ENCODE results near the gene TNFSF8. TPM values are rescaled to one million over a fixed set of nuclear protein-coding genes. Genes with fewer than 3 reads are reported as not detected.

Gene TNFSF8
- total RNA-seq, 2 experiments from 2014 or later: 70.9 to 71.6 TPM

- H3K36me3 ChIP-seq (ENCODE audit: insufficient read depth, low read length): peaks cover 53% of the 10 kb centered on the region
- H3K4me3 ChIP-seq (ENCODE audit: low read length): no peak overlapping the region
- ATAC-seq (ENCODE audit: poor library complexity) (no peak), DNase-seq (peak in 4 of 14 experiments; percentile 34 to 66 (median 56))
- H3K9me3 ChIP-seq (ENCODE audit: control insufficient read depth in 1 of 2, insufficient read depth in 1 of 2, low read length in 2 of 2): no peaks in the 10 kb centered on the region
- Mint-ChIP-seq H3K36me3 (ENCODE audit: low read depth) (peaks cover 84% of the 10 kb centered on the region), H3K27ac (peak overlapping the region; percentile 85), H3K9me3 (no peaks in the 10 kb centered on the region), H3K27me3 (no peaks in the 10 kb centered on the region), H3K4me1 (ENCODE audit: low read depth) (peaks cover 55% of the 10 kb centered on the region), H3K4me3 (no peak overlapping the region)
- H3K27me3 ChIP-seq (ENCODE audit: control insufficient read depth in 1 of 2, insufficient read depth in 2 of 2, low read length in 2 of 2): no peaks in the 10 kb centered on the region
- intact Hi-C loops (cut with DNase I, micrococcal nuclease): loop anchor here (1.0 to 10.0 kb wide), 5 partner anchors 105 to 402 kb away; partner anchors contain the start of genes TEX48 (in 1 of the 2) and WHRN (in 1 of the 2)
- TF ChIP-seq CTCF (IDR thresholded peaks at IDR 0.05): peak; percentile 69
- peaks cover 84% of the 10 kb centered on the region for H3K4me1 ChIP-seq (ENCODE audit: insufficient read depth, low read length)
- CTCF ChIA-PET: interaction anchor here (0.7 to 2.9 kb wide), 13 partner anchors 9 to 245 kb away, joined by 3 to 10 read pairs (median 3); partner anchors contain the start of gene TEX48
- POLR2A ChIA-PET: interaction anchor here (0.6 to 2.7 kb wide), 12 partner anchors 8 to 458 kb away, joined by 3 to 15 read pairs (median 4); partner anchors contain the start of gene TNFSF8
- peak overlapping the region in 1 of 2 donors; percentile 7 for H3K27ac ChIP-seq (ENCODE audit: low read depth in 1 of 2, low read length in 2 of 2)
Observed at GRCh38 chr9:114906922-114907571, 23.3 kb downstream of the TNFSF8 start.

DNA sequence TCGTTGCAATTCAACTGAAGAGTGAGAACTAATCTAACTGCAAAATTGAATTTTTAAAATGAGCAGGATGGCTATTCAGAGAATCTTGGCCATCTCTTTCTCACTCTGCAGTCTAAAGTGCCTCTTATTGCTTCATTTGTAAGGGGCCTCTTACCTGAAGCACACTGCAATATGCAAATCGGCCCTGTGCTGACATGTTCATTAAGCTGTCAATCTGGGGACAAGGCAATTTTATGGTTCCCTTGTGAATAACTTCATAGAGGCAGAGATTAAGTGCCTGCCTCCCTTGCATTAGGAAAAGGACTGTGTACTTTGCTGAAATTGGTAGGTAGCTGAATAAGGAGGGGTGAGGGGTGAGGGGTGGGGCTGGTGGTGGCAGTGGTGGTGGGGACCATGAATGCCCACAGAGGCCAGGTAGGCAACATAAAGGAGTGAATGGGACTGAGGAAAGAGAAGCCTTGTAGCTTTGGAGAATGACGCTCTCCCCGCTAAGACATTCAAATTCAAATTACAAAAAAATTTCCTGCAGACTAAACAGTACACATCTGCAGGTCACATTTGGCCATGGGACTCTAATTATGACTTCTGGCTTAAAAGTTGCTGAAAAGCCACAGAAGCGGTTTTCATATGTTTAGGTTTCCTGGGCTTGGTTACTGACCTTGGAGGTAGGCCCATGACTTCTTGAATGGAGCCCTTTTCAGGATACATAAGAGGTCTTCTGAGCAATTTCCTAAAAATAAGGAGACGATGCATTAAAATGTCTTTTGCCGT is 25.0 kb downstream of the TNFSF8 start:
- ChIA-PET POLR2A (interaction anchor here (0.8 to 2.7 kb wide), 4 partner anchors 13 to 158 kb away, joined by 3 to 15 read pairs (median 4); partner anchors contain the start of gene TNFSF8), CTCF (interaction anchor here (2.1 to 2.9 kb wide), 2 partner anchors 16 to 167 kb away, joined by 9 to 10 read pairs; no protein-coding TSS in a partner anchor)
- no peaks in the 10 kb centered on the region for H3K9me3 ChIP-seq (ENCODE audit: control insufficient read depth in 1 of 2, insufficient read depth in 1 of 2, low read length in 2 of 2)
- intact Hi-C loops (cut with DNase I, micrococcal nuclease): loop anchor here (5.0 to 10.0 kb wide), 2 partner anchors 107 to 401 kb away; partner anchors contain the start of gene WHRN (in 1 of the 2)
- Mint-ChIP-seq H3K27me3 (no peaks in the 10 kb centered on the region), H3K36me3 (ENCODE audit: low read depth) (peaks cover 87% of the 10 kb centered on the region), H3K4me3 (no peak overlapping the region), H3K27ac (no peak overlapping the region), H3K9me3 (no peaks in the 10 kb centered on the region), H3K4me1 (ENCODE audit: low read depth) (peaks cover 38% of the 10 kb centered on the region)
- no peak overlapping the region for H3K4me3 ChIP-seq (ENCODE audit: low read length)
- peaks cover 88% of the 10 kb centered on the region for H3K4me1 ChIP-seq (ENCODE audit: insufficient read depth, low read length)
- ATAC-seq (ENCODE audit: poor library complexity) (no peak), DNase-seq (no peak)
- no peaks in the 10 kb centered on the region for H3K27me3 ChIP-seq (ENCODE audit: control insufficient read depth in 1 of 2, insufficient read depth in 2 of 2, low read length in 2 of 2)
- TF ChIP-seq CTCF (IDR thresholded peaks at IDR 0.05): no peak
- no peak overlapping the region for H3K27ac ChIP-seq (ENCODE audit: low read depth in 1 of 2, low read length in 2 of 2)
- H3K36me3 ChIP-seq (ENCODE audit: insufficient read depth, low read length): peaks cover 57% of the 10 kb centered on the region

GRCh38 chr9:114902786-114903524 is 27.4 kb downstream of the TNFSF8 start:
- DNase-seq (peak in 8 of 14 experiments; percentile 16 to 78 (median 28)), ATAC-seq (ENCODE audit: poor library complexity) (peak; percentile 32)
- Mint-ChIP-seq H3K9me3 (no peaks in the 10 kb centered on the region), H3K27ac (peak overlapping the region; percentile 80), H3K27me3 (no peaks in the 10 kb centered on the region), H3K4me1 (ENCODE audit: low read depth) (peaks cover 14% of the 10 kb centered on the region), H3K36me3 (ENCODE audit: low read depth) (peaks cover 70% of the 10 kb centered on the region), H3K4me3 (peak overlapping the region; percentile 65)
- peaks cover 58% of the 10 kb centered on the region for H3K36me3 ChIP-seq (ENCODE audit: insufficient read depth, low read length)
- peak overlapping the region; percentile 19 for H3K4me3 ChIP-seq (ENCODE audit: low read length)
- ChIA-PET POLR2A (no interaction called here), CTCF (no interaction called here)
- peak overlapping the region; percentile 8 to 32 for H3K27ac ChIP-seq (ENCODE audit: low read depth in 1 of 2, low read length in 2 of 2)
- peaks cover 88% of the 10 kb centered on the region for H3K4me1 ChIP-seq (ENCODE audit: insufficient read depth, low read length)
- intact Hi-C loops (cut with DNase I, micrococcal nuclease): loop anchor here in 1 of 2 experiments (5.0 to 10.0 kb wide), 2 partner anchors 36 to 398 kb away; partner anchors contain the start of gene WHRN
- TF ChIP-seq CTCF (IDR thresholded peaks at IDR 0.05): no peak
- no peaks in the 10 kb centered on the region for H3K27me3 ChIP-seq (ENCODE audit: control insufficient read depth in 1 of 2, insufficient read depth in 2 of 2, low read length in 2 of 2)
- H3K9me3 ChIP-seq (ENCODE audit: control insufficient read depth in 1 of 2, insufficient read depth in 1 of 2, low read length in 2 of 2): no peaks in the 10 kb centered on the region

Measured in CD4-positive, alpha-beta T cell (primary cell).